H1 (cell line): ENCODE data around the gene DLST. TPM values are rescaled to one million over a fixed set of nuclear protein-coding genes. Genes with fewer than 3 reads are reported as not detected.

ENCODE experiments used
- CTCF ChIA-PET: fragments of 300-600 bp; sonication (Branson Sonifier 250); formaldehyde crosslinking; loops from one replicate; lab custom pipeline; 2021; ENCODE audit not compliant: partially characterized antibody; lab: Charles Lee
- POLR2A ChIA-PET: fragments of 300-600 bp; sonication (Branson Sonifier 250); formaldehyde crosslinking; loops from one replicate; lab custom pipeline; 2021; ENCODE audit warnings: inconsistent platforms; ENCODE audit not compliant: partially characterized antibody; lab: Charles Lee
- DNase-seq, 2 experiments: peaks; one replicate each; pipeline versions ENCODE4 v3.0.0 to v3.0.0-alpha.2; 2010 to 2022; ENCODE audit warnings: low spot score in 2 of 2, low read depth in 1 of 2, mixed read lengths in 1 of 2
- FAIRE-seq: peaks from 2 replicates; lab custom pipeline; 2011; peaks lifted over from hg19 to GRCh38; lab: Jason Lieb, UNC
- H2AFZ ChIP-seq: 2 replicates; pipeline ENCODE4 v1.8.1; 2012; ENCODE audit warnings: low read length, inconsistent platforms
- H2AK5ac ChIP-seq: 2 replicates; pipeline ENCODE4 v1.6.1; 2013; ENCODE audit warnings: low read depth, low read length
- H2BK120ac ChIP-seq: replicated peaks from 2 replicates; pipeline ENCODE3; 2013; ENCODE audit warnings: low read depth, low read length, inconsistent platforms
- H2BK12ac ChIP-seq: 2 replicates; pipeline ENCODE4 v1.6.1; 2013; ENCODE audit warnings: low read depth, low read length
- H2BK15ac ChIP-seq: 2 replicates; pipeline ENCODE4 v1.6.1; 2013; ENCODE audit warnings: low read length
- H2BK20ac ChIP-seq: 2 replicates; pipeline ENCODE4 v1.6.1; 2013; ENCODE audit warnings: low read length
- H2BK5ac ChIP-seq: 2 replicates; pipeline ENCODE4 v1.6.1; 2013; ENCODE audit warnings: low read depth, low read length
- H3K14ac ChIP-seq: 2 replicates; pipeline ENCODE4 v1.6.1; 2013; ENCODE audit warnings: inconsistent platforms; ENCODE audit not compliant: insufficient read length
- H3K18ac ChIP-seq: 2 replicates; pipeline ENCODE4 v1.6.1; 2013; ENCODE audit warnings: low read length; ENCODE audit errors: extremely low read depth
- H3K23ac ChIP-seq: 2 replicates; pipeline ENCODE4 v1.6.1; 2013; ENCODE audit warnings: inconsistent platforms; ENCODE audit not compliant: insufficient read length
- H3K23me2 ChIP-seq: 2 replicates; pipeline ENCODE4 v1.6.1; 2013; ENCODE audit warnings: low read depth, low read length
- H3K27ac ChIP-seq: 2 replicates; pipeline ENCODE4 v1.6.1; 2011; ENCODE audit warnings: low read depth, low read length, inconsistent platforms
- H3K27me3 ChIP-seq, 4 experiments: replicated peaks in 1 of 4; 1 replicate in 1 of 4; 2 replicates in 3 of 4; pipeline versions ENCODE4 v1.6.1 to v1.8.1; 2011 to 2013; ENCODE audit warnings: low read length in 3 of 4, mild to moderate bottlenecking in 3 of 4, inconsistent platforms in 2 of 4, mixed read lengths in 2 of 4, moderate library complexity in 1 of 4; ENCODE audit not compliant: control insufficient read depth in 3 of 4, insufficient read depth in 3 of 4; ENCODE audit errors: extremely low read depth in 1 of 4
- H3K36me3 ChIP-seq, 4 experiments: 2 replicates each; pipeline versions ENCODE4 v1.6.1 to v1.8.1; 2011 to 2013; ENCODE audit warnings: mild to moderate bottlenecking in 4 of 4, low read length in 3 of 4, moderate library complexity in 2 of 4, control low read depth in 1 of 4, inconsistent platforms in 1 of 4; ENCODE audit not compliant: insufficient read depth in 4 of 4, control insufficient read depth in 2 of 4
- H3K4ac ChIP-seq: replicated peaks from 2 replicates; pipeline ENCODE3; 2013; ENCODE audit warnings: low read length, low read depth, mixed read lengths, inconsistent platforms; ENCODE audit not compliant: insufficient read length
- H3K4me1 ChIP-seq, 4 experiments: replicated peaks in 1 of 4; 1 replicate in 1 of 4; 2 replicates in 3 of 4; pipeline versions ENCODE4 v1.6.1 to v1.8.1; 2011 to 2013; ENCODE audit warnings: low read length in 3 of 4, inconsistent platforms in 2 of 4, mixed read lengths in 1 of 4; ENCODE audit not compliant: insufficient read depth in 4 of 4, control insufficient read depth in 3 of 4
- H3K4me2 ChIP-seq, 2 experiments: 2 replicates each; pipeline versions ENCODE4 v1.6.1 to v1.8.1; 2011 to 2013; ENCODE audit warnings: low read depth in 2 of 2, low read length in 2 of 2, control low read depth in 1 of 2, inconsistent platforms in 1 of 2, mild to moderate bottlenecking in 1 of 2; ENCODE audit not compliant: insufficient read depth in 1 of 2
- H3K4me3 ChIP-seq, 4 experiments: fragments of 200-600, 300-600 bp in 1 of 4; sonication (generic), shearing (Covaris generic), sonication (Bioruptor Twin) in 1 of 4; 2 replicates each; pipeline versions ENCODE4 v1.5.1 to v1.8.1; 2011 to 2016; ENCODE audit warnings: low read length in 4 of 4, low read depth in 3 of 4, control low read depth in 2 of 4, inconsistent platforms in 2 of 4, mild to moderate bottlenecking in 2 of 4, mixed read lengths in 1 of 4, moderate library complexity in 1 of 4; ENCODE audit not compliant: insufficient read depth in 2 of 4; ENCODE audit errors: extremely low read depth in 1 of 4
- H3K56ac ChIP-seq: replicated peaks from 2 replicates; pipeline ENCODE3; 2013; ENCODE audit warnings: low read depth, mild to moderate bottlenecking, mixed read lengths, low read length, inconsistent platforms; ENCODE audit not compliant: insufficient read length
- H3K79me1 ChIP-seq: 2 replicates; pipeline ENCODE4 v1.6.1; 2013; ENCODE audit warnings: low read depth, low read length, control low read depth
- H3K79me2 ChIP-seq, 2 experiments: 2 replicates each; pipeline versions ENCODE4 v1.6.1 to v1.8.1; 2012 to 2013; ENCODE audit warnings: low read length in 2 of 2, mild to moderate bottlenecking in 2 of 2, inconsistent platforms in 1 of 2; ENCODE audit not compliant: insufficient read depth in 2 of 2, control insufficient read depth in 1 of 2
- H3K9ac ChIP-seq, 4 experiments: replicated peaks in 1 of 4; 1 replicate in 1 of 4; 2 replicates in 3 of 4; pipeline versions ENCODE4 v1.6.1 to v1.8.1; 2011 to 2013; ENCODE audit warnings: low read depth in 3 of 4, low read length in 3 of 4, control low read depth in 2 of 4, mild to moderate bottlenecking in 2 of 4, moderate library complexity in 2 of 4, inconsistent platforms in 1 of 4; ENCODE audit errors: extremely low read depth in 1 of 4
- H3K9me3 ChIP-seq, 2 experiments: 2 replicates each; pipeline versions ENCODE4 v1.6.1 to v1.8.1; 2012 to 2013; ENCODE audit warnings: mild to moderate bottlenecking in 2 of 2, moderate library complexity in 2 of 2, control low read depth in 1 of 2, inconsistent platforms in 1 of 2, low read depth in 1 of 2, low read length in 1 of 2, mixed read lengths in 1 of 2; ENCODE audit not compliant: insufficient read depth in 2 of 2
- H4K20me1 ChIP-seq, 2 experiments: replicated peaks in 1 of 2; 2 replicates each; pipeline versions ENCODE3 to v1.8.1; 2011 to 2013; ENCODE audit warnings: inconsistent platforms in 2 of 2, low read length in 2 of 2, mild to moderate bottlenecking in 1 of 2; ENCODE audit not compliant: insufficient read depth in 2 of 2, control insufficient read depth in 1 of 2
- H4K5ac ChIP-seq: 2 replicates; pipeline ENCODE4 v1.6.1; 2013; ENCODE audit warnings: low read length, low read depth, mixed read lengths, inconsistent platforms; ENCODE audit not compliant: insufficient read length
- H4K8ac ChIP-seq: 2 replicates; pipeline ENCODE4 v1.8.0; 2013; ENCODE audit warnings: mild to moderate bottlenecking, moderate library complexity, low read length, inconsistent platforms; ENCODE audit not compliant: insufficient read depth; ENCODE audit errors: extremely low read depth
- H4K91ac ChIP-seq: replicated peaks from 2 replicates; pipeline ENCODE3; 2013; ENCODE audit warnings: low read length, mixed read lengths, inconsistent platforms; ENCODE audit not compliant: insufficient read length
- ASH2L ChIP-seq: fragments of 200-600, 300-600 bp; sonication (generic); IDR thresholded peaks from one replicate; pipeline ENCODE4 v1.7.1; 2017; ENCODE audit warnings: low read length
- CREB1 ChIP-seq: IDR thresholded peaks from 2 replicates; pipeline ENCODE4 v1.6.1; 2012; ENCODE audit warnings: inconsistent platforms
- CTBP2 ChIP-seq: IDR thresholded peaks from 2 replicates; pipeline ENCODE4 v1.7.0; 2011; ENCODE audit warnings: borderline replicate concordance, mild to moderate bottlenecking, moderate library complexity, mixed read lengths, low read length; ENCODE audit not compliant: insufficient read depth, insufficient read length
- CTCF ChIP-seq, 3 experiments: IDR thresholded peaks; 1 replicate in 2 of 3; 2 replicates in 1 of 3; pipeline versions ENCODE4 v1.5.1 to v1.6.1; 2011; ENCODE audit warnings: low read length in 3 of 3, mild to moderate bottlenecking in 3 of 3, inconsistent platforms in 2 of 3, low read depth in 1 of 3, moderate library complexity in 1 of 3; ENCODE audit not compliant: insufficient read depth in 1 of 3; ENCODE audit errors: control extremely low read depth in 1 of 3
- EGR1 ChIP-seq: IDR thresholded peaks from 2 replicates; pipeline ENCODE4 v1.6.1; 2011; ENCODE audit warnings: low read depth, low read length, borderline replicate concordance
- HDAC2 ChIP-seq, 2 experiments: fragments of 300-600 bp in 1 of 2; sonication (generic) in 1 of 2; IDR thresholded peaks; 2 replicates each; pipeline ENCODE4 v1.6.1; 2011 to 2012; ENCODE audit warnings: low read depth in 2 of 2, low read length in 2 of 2, mild to moderate bottlenecking in 2 of 2, moderate library complexity in 2 of 2, borderline replicate concordance in 1 of 2, inconsistent platforms in 1 of 2
- MAFK ChIP-seq: IDR thresholded peaks from 2 replicates; pipeline ENCODE4 v1.6.1; 2012; ENCODE audit warnings: low read depth, mild to moderate bottlenecking, improper control_type of control experiment, low read length
- SIN3A ChIP-seq, 2 experiments: IDR thresholded peaks in 1 of 2; conservative IDR thresholded peaks in 1 of 2; 2 replicates each; pipeline ENCODE4 v1.6.1; 2011 to 2012; ENCODE audit warnings: low read length in 2 of 2, improper control_type of control experiment in 1 of 2, low read depth in 1 of 2, mild to moderate bottlenecking in 1 of 2
- WGBS, 2 experiments: shearing (Covaris generic) in 1 of 2; methylation state at CpG; one replicate each; pipeline versions ENCODE4 v1.1.6 to v1.1.7; 2013 to 2015; ENCODE audit warnings: low lambda C conversion rate in 2 of 2, mixed read lengths in 2 of 2, inconsistent platforms in 1 of 2, low coverage in 1 of 2, missing lambda C conversion rate in 1 of 2; ENCODE audit not compliant: insufficient replicate concordance in 2 of 2, insufficient coverage in 1 of 2, insufficient read length in 1 of 2; ENCODE audit errors: extremely low coverage in 1 of 2, missing lambda C conversion rate in 1 of 2; 5-methylcytosine and 5-hydroxymethylcytosine counted together
- polyA plus RNA-seq, 7 experiments: library from polyadenylated mRNA; depleted of rRNA in 3 of 7; stranded (reverse) in 5 of 7; unstranded in 2 of 7; fragments of >200 nt in 5 of 7; fragments of 200-250 nt in 2 of 7; gene quantifications; 1 replicate in 5 of 7; 2 replicates in 1 of 7; 4 replicates in 1 of 7; pipeline versions ENCODE4 v1.2.1 to v1.2.3, GENCODE V29; 2011 to 2013; ENCODE audit warnings: missing spikeins in 2 of 7, mixed read lengths in 2 of 7
- total RNA-seq: library from RNA; stranded (reverse); fragmentation: NEBNext Ultra II Directional; extraction: Animal tissue kit (Norgen Biotek cat#: 25700); gene quantifications from 2 replicates; pipeline ENCODE4 v1.2.1, GENCODE V29; 2021

The DLST gene
- total and polyA plus RNA-seq, 2 of the 8 experiments (the other 6 are each of a cell fraction or from before 2014, with no cell fraction given) = 96.5 to 117 TPM

- no peak overlapping the region for H2AFZ ChIP-seq
- no peaks in the 10 kb centered on the region; a peak in 1 of 7 replicates for H3K4me1 ChIP-seq
- H4K8ac ChIP-seq = no peak overlapping the region
- FAIRE-seq = no peak
- no peak overlapping the region for H2AK5ac ChIP-seq
- ChIA-PET CTCF (interaction anchor here (1.0 to 24.8 kb wide), 9 partner anchors 8 to 177 kb away, joined by 3 to 509 read pairs (median 26); partner anchors contain the start of genes PGF, PROX2 and RPS6KL1), POLR2A (interaction anchor here (0.9 to 3.9 kb wide), 4 partner anchors 9 to 56 kb away, joined by 3 to 16 read pairs (median 6); partner anchors contain the start of genes PGF and RPS6KL1)
- H3K9me3 ChIP-seq = no peaks in the 10 kb centered on the region
- no peak overlapping the region for H3K4me2 ChIP-seq
- H3K9ac ChIP-seq = no peak overlapping the region
- no peak overlapping the region for H3K56ac ChIP-seq
- no peak overlapping the region for H2BK5ac ChIP-seq
- TF ChIP-seq MAFK (no peak), CREB1 (no peak), CTCF (IDR thresholded peaks at IDR 0.05; ENCODE audit: control extremely low read depth in 1 of 3, insufficient read depth in 1 of 3, low read depth in 1 of 3, low read length in 3 of 3) (no peak), SIN3A (conservative IDR thresholded peaks at IDR 0.05 in 1 of 2, IDR thresholded peaks at IDR 0.05 in 1 of 2; ENCODE audit: low read depth in 1 of 2, low read length in 2 of 2) (no peak), EGR1 (no peak), HDAC2 (IDR thresholded peaks at IDR 0.05; ENCODE audit: borderline replicate concordance in 1 of 2, low read depth in 2 of 2, low read length in 2 of 2) (no peak), ASH2L (no peak), CTBP2 (no peak)
- no peak overlapping the region for H4K5ac ChIP-seq
- no peak overlapping the region for H3K4ac ChIP-seq
- H2BK20ac ChIP-seq = no peak overlapping the region
- H3K27me3 ChIP-seq = no peaks in the 10 kb centered on the region
- H2BK120ac ChIP-seq = no peak overlapping the region
- 88% methylated on average over 12 of the region's 14 CpGs; no CpG with 5 or more reads in 1 of the 2 experiments for WGBS, 2 experiments
- no peaks in the 10 kb centered on the region for H3K79me2 ChIP-seq
- no peak overlapping the region for H4K91ac ChIP-seq
- H4K20me1 ChIP-seq = peaks cover 2 to 8% of the 10 kb centered on the region in 2 experiments
- no peaks in the 10 kb centered on the region for H3K23me2 ChIP-seq
- no peak overlapping the region for H3K14ac ChIP-seq
- H3K23ac ChIP-seq = no peak overlapping the region
- no peaks in the 10 kb centered on the region for H3K79me1 ChIP-seq
- peaks cover 0 to 4% (median 0%) of the 10 kb centered on the region in 4 experiments; a peak in 1 of 8 replicates for H3K36me3 ChIP-seq
- no peak overlapping the region for H3K18ac ChIP-seq
- no peak overlapping the region for H3K27ac ChIP-seq
- H2BK15ac ChIP-seq = no peak overlapping the region
- DNase-seq = no peak
- no peak overlapping the region for H3K4me3 ChIP-seq
- no peak overlapping the region for H2BK12ac ChIP-seq
Observed at GRCh38 chr14:74909501-74909900, 27.8 kb downstream of the DLST start.
